Body of pancreas (tissue), 4 donors: Measurements from ENCODE around the gene ZNF780A. TPM values are rescaled to one million over a fixed set of nuclear protein-coding genes. Genes with fewer than 3 reads are reported as not detected.

Source experiments
- ATAC-seq: fragments of 150-250 bp; one replicate; pipeline ENCODE4 v1.9.1; 2016
- DNase-seq, 4 donors: peaks; one replicate each; pipeline ENCODE4 v3.0.0-alpha.2; 2019
- H3K27ac ChIP-seq, 4 donors: fragments of 200-600 bp; sonication (generic); 1 replicate in 3 of 4; 2 replicates in 1 of 4; pipeline versions ENCODE4 v1.5.1 to v1.6.1; 2016 to 2019; ENCODE audit warnings: mild to moderate bottlenecking in 1 of 4, mixed read lengths in 1 of 4, moderate library complexity in 1 of 4
- H3K27me3 ChIP-seq, 2 donors: fragments of 200-600 bp; sonication (generic); one replicate each; pipeline ENCODE4 v1.6.0; 2016; ENCODE audit warnings: mild to moderate bottlenecking in 1 of 2
- H3K36me3 ChIP-seq, 2 donors: fragments of 200-600 bp; sonication (generic); replicated peaks in 1 of 2; 2 replicates each; pipeline ENCODE4 v1.5.1; 2016; ENCODE audit warnings: low read depth in 2 of 2; ENCODE audit not compliant: insufficient read depth in 1 of 2
- H3K4me1 ChIP-seq: fragments of 200-600 bp; sonication (generic); one replicate; pipeline ENCODE4 v1.6.0; 2016
- H3K4me3 ChIP-seq, 2 donors: fragments of 200-600 bp; sonication (generic); 1 replicate in 1 of 2; 2 replicates in 1 of 2; pipeline ENCODE4 v1.5.1; 2016 to 2019
- H3K9me3 ChIP-seq, 3 donors: fragments of 200-600 bp; sonication (generic); 1 replicate in 2 of 3; 2 replicates in 1 of 3; pipeline ENCODE4 v1.5.1; 2016
- CTCF ChIP-seq, 7 experiments: fragments of 450-650 bp in 4 of 7; fragments of 200-600 bp in 3 of 7; sonication (generic) in 3 of 7; IDR thresholded peaks; one replicate each; pipeline ENCODE4 v1.5.1; 2016 to 2019; ENCODE audit warnings: antibody characterized with exemption in 7 of 7
- POLR2A ChIP-seq, 3 donors: fragments of 450-650 bp; IDR thresholded peaks; one replicate each; pipeline ENCODE4 v1.6.1; 2016; ENCODE audit warnings: antibody characterized with exemption in 3 of 3, mild to moderate bottlenecking in 2 of 3
- WGBS, 2 donors: methylation state at CpG; one replicate each; pipeline ENCODE4 v1.1.5; 2017; 5-methylcytosine and 5-hydroxymethylcytosine counted together
- intact Hi-C: fragments of 100-400 bp; cut with DNase I; formaldehyde crosslinking; loops from one replicate; pipeline ENCODE4 v1.15.1; 2023
- total RNA-seq, 2 donors: library from RNA; depleted of rRNA; stranded (reverse); fragments of >200 nt; gene quantifications; one replicate each; pipeline ENCODE4 v1.1.0, GENCODE V29; 2016

The ZNF780A gene
- total RNA-seq, 2 donors from 2014 or later: 3.3 to 18.9 TPM

DNA sequence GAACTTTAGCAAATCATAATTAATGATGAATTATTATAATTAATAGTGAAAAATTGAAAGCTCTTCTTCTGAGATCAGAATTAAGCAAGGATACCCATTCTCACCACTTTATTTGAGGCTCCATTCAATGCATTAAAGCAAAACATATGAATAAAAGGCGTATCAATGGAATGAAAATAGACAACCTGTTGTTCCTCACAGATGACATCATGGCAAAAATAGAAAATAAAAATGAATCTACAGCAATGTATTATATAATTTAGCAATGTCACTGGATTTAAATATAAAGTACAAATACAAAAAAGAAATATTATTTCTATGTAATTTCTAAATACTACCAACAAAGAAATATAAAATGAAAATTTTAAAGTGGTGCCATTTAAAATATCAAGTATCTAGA is 11.1 kb upstream of the ZNF780A start:
- Histone ChIP-seq H3K36me3 (no peaks in the 10 kb centered on the region), H3K27ac (no peak overlapping the region), H3K27me3 (no peaks in the 10 kb centered on the region), H3K4me3 (no peak overlapping the region), H3K9me3 (no peaks in the 10 kb centered on the region), H3K4me1 (no peaks in the 10 kb centered on the region)
- no peak for ATAC-seq
- TF ChIP-seq POLR2A (IDR thresholded peaks at IDR 0.05) (no peak), CTCF (IDR thresholded peaks at IDR 0.05) (no peak)
- intact Hi-C loops: no loop called here
- DNase-seq: no peak
- WGBS, 2 donors: 49 to 76% methylated on average over 1 of the region's 1 CpG

- no peaks in the 10 kb centered on the region for H3K27me3 ChIP-seq
- no peaks in the 10 kb centered on the region for H3K36me3 ChIP-seq
- WGBS, 2 donors: 93 to 97% methylated on average over 1 of the region's 1 CpG
- no peak for DNase-seq
- H3K9me3 ChIP-seq: no peaks in the 10 kb centered on the region
- no peak overlapping the region for H3K4me3 ChIP-seq
- H3K27ac ChIP-seq: no peak overlapping the region
- no peak for ATAC-seq
- intact Hi-C loops: no loop called here
- no peak for TF ChIP-seq POLR2A (IDR thresholded peaks at IDR 0.05)
- TF ChIP-seq CTCF (IDR thresholded peaks at IDR 0.05): no peak
- H3K4me1 ChIP-seq: peaks cover 12% of the 10 kb centered on the region
These were observed 2.7 kb upstream of the ZNF780A start for GRCh38 chr19:40093416-40093815.

GRCh38 chr19:40091205-40092129 is 724 bp upstream of the ZNF780A start:
- intact Hi-C loops: no loop called here
- Histone ChIP-seq H3K36me3 (no peaks in the 10 kb centered on the region), H3K27ac (peak overlapping the region; percentile 86 to 95 (median 88)), H3K9me3 (no peaks in the 10 kb centered on the region), H3K4me1 (peaks cover 12% of the 10 kb centered on the region), H3K27me3 (no peaks in the 10 kb centered on the region), H3K4me3 (peak overlapping the region; percentile 75 to 80)
- no peak for DNase-seq
- no peak for ATAC-seq
- 33 to 38% methylated on average over 10 of the region's 10 CpGs for WGBS, 2 donors
- TF ChIP-seq POLR2A (IDR thresholded peaks at IDR 0.05) (no peak), CTCF (IDR thresholded peaks at IDR 0.05) (no peak)

GRCh38 chr19:40089462-40089861 is 1.3 kb downstream of the ZNF780A start:
- H3K27ac ChIP-seq: peak overlapping the region in 1 of 4 donors; percentile 88
- ATAC-seq: no peak
- peaks cover 12% of the 10 kb centered on the region for H3K4me1 ChIP-seq
- intact Hi-C loops: no loop called here
- TF ChIP-seq CTCF (IDR thresholded peaks at IDR 0.05): no peak
- H3K27me3 ChIP-seq: no peaks in the 10 kb centered on the region
- no peaks in the 10 kb centered on the region for H3K36me3 ChIP-seq
- H3K9me3 ChIP-seq: no peaks in the 10 kb centered on the region
- DNase-seq: peak in 1 of 4 donors; percentile 5
- H3K4me3 ChIP-seq: no peak overlapping the region
- 46 to 50% methylated on average over 4 of the region's 4 CpGs for WGBS, 2 donors
